Transverse colon (tissue), 4 donors: ENCODE results near the gene MZT2A.
"Not testable (repeated sequence)": the region's sequence is repeated elsewhere in the genome, so short reads cannot be mapped to it uniquely, and the experiment has no call there.

ENCODE experiments used
- EP300 ChIP-seq: sonication (generic); formaldehyde crosslinking; IDR thresholded peaks from one replicate; pipeline ENCODE4 v1.6.1; 2017; ENCODE audit warnings: antibody characterized with exemption, low read depth
- POLR2AphosphoS5 ChIP-seq, 3 donors: sonication (generic); formaldehyde crosslinking; IDR thresholded peaks; one replicate each; pipeline ENCODE4 v1.6.1; 2016; ENCODE audit warnings: antibody characterized with exemption in 3 of 3
- TF ChIP-seq, protein P1 (sequence below), 5 experiments: fragments of 200-600 bp in 3 of 5; fragments of 450-650 bp in 2 of 5; sonication (generic) in 3 of 5; IDR thresholded peaks; 1 replicate in 2 of 5; 2 replicates in 3 of 5; pipeline ENCODE4 v1.5.1; 2016 to 2017; ENCODE audit warnings: antibody characterized with exemption in 5 of 5, inconsistent platforms in 3 of 5, mild to moderate bottlenecking in 2 of 5, moderate library complexity in 1 of 5

- TF ChIP-seq, protein P1, sequence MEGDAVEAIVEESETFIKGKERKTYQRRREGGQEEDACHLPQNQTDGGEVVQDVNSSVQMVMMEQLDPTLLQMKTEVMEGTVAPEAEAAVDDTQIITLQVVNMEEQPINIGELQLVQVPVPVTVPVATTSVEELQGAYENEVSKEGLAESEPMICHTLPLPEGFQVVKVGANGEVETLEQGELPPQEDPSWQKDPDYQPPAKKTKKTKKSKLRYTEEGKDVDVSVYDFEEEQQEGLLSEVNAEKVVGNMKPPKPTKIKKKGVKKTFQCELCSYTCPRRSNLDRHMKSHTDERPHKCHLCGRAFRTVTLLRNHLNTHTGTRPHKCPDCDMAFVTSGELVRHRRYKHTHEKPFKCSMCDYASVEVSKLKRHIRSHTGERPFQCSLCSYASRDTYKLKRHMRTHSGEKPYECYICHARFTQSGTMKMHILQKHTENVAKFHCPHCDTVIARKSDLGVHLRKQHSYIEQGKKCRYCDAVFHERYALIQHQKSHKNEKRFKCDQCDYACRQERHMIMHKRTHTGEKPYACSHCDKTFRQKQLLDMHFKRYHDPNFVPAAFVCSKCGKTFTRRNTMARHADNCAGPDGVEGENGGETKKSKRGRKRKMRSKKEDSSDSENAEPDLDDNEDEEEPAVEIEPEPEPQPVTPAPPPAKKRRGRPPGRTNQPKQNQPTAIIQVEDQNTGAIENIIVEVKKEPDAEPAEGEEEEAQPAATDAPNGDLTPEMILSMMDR (IDR thresholded peaks at IDR 0.05), result not testable (repeated sequence)
- not testable (repeated sequence) for TF ChIP-seq POLR2AphosphoS5 (IDR thresholded peaks at IDR 0.05); EP300
Measured at GRCh38 chr2:131534317-131534672, 42.1 kb upstream of the MZT2A start.
